ENCODE data around the gene BMX.

Gene BMX

GRCh38 chrX:15511563-15511962, 11.0 kb downstream of the BMX start:
- Histone ChIP-seq H3K4me2 (no peak overlapping the region), H2AFZ (ENCODE audit: low read depth) (no peak overlapping the region), H3K4me3 (IDR thresholded peaks at IDR 0.05; ENCODE audit: insufficient read depth, low read depth, low read length) (no peak overlapping the region), H4K20me1 (ENCODE audit: insufficient read depth) (no peaks in the 10 kb centered on the region), H3K4me1 (ENCODE audit: low read depth, poor library complexity, severe bottlenecking) (no peaks in the 10 kb centered on the region), H3K79me2 (ENCODE audit: insufficient read depth, low read depth) (no peaks in the 10 kb centered on the region), H3K9ac (no peak overlapping the region), H3K27ac (no peak overlapping the region), H3K27me3 (ENCODE audit: insufficient read depth, low read depth) (no peaks in the 10 kb centered on the region), H3K36me3 (ENCODE audit: insufficient read depth) (no peaks in the 10 kb centered on the region)
- no peak for TF ChIP-seq CTCF (conservative IDR thresholded peaks at IDR 0.05; ENCODE audit: low read depth, low read length)

- H3K9ac ChIP-seq: no peak overlapping the region
- H3K79me2 ChIP-seq (ENCODE audit: insufficient read depth, low read depth): no peaks in the 10 kb centered on the region
- H4K20me1 ChIP-seq (ENCODE audit: insufficient read depth): no peaks in the 10 kb centered on the region
- no peaks in the 10 kb centered on the region for H3K27me3 ChIP-seq (ENCODE audit: insufficient read depth, low read depth)
- no peak overlapping the region for H2AFZ ChIP-seq (ENCODE audit: low read depth)
- H3K4me3 ChIP-seq (IDR thresholded peaks at IDR 0.05; ENCODE audit: insufficient read depth, low read depth, low read length): no peak overlapping the region
- no peak overlapping the region for H3K27ac ChIP-seq
- no peaks in the 10 kb centered on the region for H3K36me3 ChIP-seq (ENCODE audit: insufficient read depth)
- H3K4me2 ChIP-seq: no peak overlapping the region
- TF ChIP-seq CTCF (conservative IDR thresholded peaks at IDR 0.05; ENCODE audit: low read depth, low read length): no peak
- H3K4me1 ChIP-seq (ENCODE audit: low read depth, poor library complexity, severe bottlenecking): no peaks in the 10 kb centered on the region
Measured at GRCh38 chrX:15512401-15512965, 11.9 kb downstream of the BMX start.

- H3K27me3 ChIP-seq (ENCODE audit: insufficient read depth, low read depth): no peaks in the 10 kb centered on the region
- H3K27ac ChIP-seq: no peak overlapping the region
- TF ChIP-seq CTCF (conservative IDR thresholded peaks at IDR 0.05; ENCODE audit: low read depth, low read length): no peak
- H3K4me3 ChIP-seq (IDR thresholded peaks at IDR 0.05; ENCODE audit: insufficient read depth, low read depth, low read length): no peak overlapping the region
- no peaks in the 10 kb centered on the region for H3K4me1 ChIP-seq (ENCODE audit: low read depth, poor library complexity, severe bottlenecking)
- no peaks in the 10 kb centered on the region for H4K20me1 ChIP-seq (ENCODE audit: insufficient read depth)
- no peaks in the 10 kb centered on the region for H3K36me3 ChIP-seq (ENCODE audit: insufficient read depth)
- no peaks in the 10 kb centered on the region for H3K79me2 ChIP-seq (ENCODE audit: insufficient read depth, low read depth)
- no peak overlapping the region for H2AFZ ChIP-seq (ENCODE audit: low read depth)
- no peak overlapping the region for H3K4me2 ChIP-seq
- H3K9ac ChIP-seq: no peak overlapping the region
Measured at GRCh38 chrX:15514279-15514678, 13.7 kb downstream of the BMX start.

GRCh38 chrX:15515931-15516330, 15.3 kb downstream of the BMX start:
- H3K4me1 ChIP-seq (ENCODE audit: low read depth, poor library complexity, severe bottlenecking): no peaks in the 10 kb centered on the region
- H3K9ac ChIP-seq: no peak overlapping the region
- TF ChIP-seq CTCF (conservative IDR thresholded peaks at IDR 0.05; ENCODE audit: low read depth, low read length): no peak
- H2AFZ ChIP-seq (ENCODE audit: low read depth): no peak overlapping the region
- no peak overlapping the region for H3K27ac ChIP-seq
- no peak overlapping the region for H3K4me2 ChIP-seq
- H3K27me3 ChIP-seq (ENCODE audit: insufficient read depth, low read depth): no peaks in the 10 kb centered on the region
- no peaks in the 10 kb centered on the region for H4K20me1 ChIP-seq (ENCODE audit: insufficient read depth)
- no peak overlapping the region for H3K4me3 ChIP-seq (IDR thresholded peaks at IDR 0.05; ENCODE audit: insufficient read depth, low read depth, low read length)
- no peaks in the 10 kb centered on the region for H3K79me2 ChIP-seq (ENCODE audit: insufficient read depth, low read depth)
- no peaks in the 10 kb centered on the region for H3K36me3 ChIP-seq (ENCODE audit: insufficient read depth)
